RWPE1 (cell line): ENCODE measurements around the gene UBE2H.
A peak's percentile ranks its signal among the peaks of the same experiment; 100 is the strongest.

Source experiments
- CTCF ChIA-PET: fragments of 350-600 bp; sonication (Branson Sonifier 250); formaldehyde crosslinking; extraction: SDS; loops from one replicate; lab custom pipeline; 2021; lab: Yijun Ruan, JAX
- POLR2A ChIA-PET: fragments of 400-600 bp; formaldehyde crosslinking; extraction: SDS; loops from one replicate; lab custom pipeline; 2020; ENCODE audit warnings: antibody characterized with exemption; ENCODE audit not compliant: low non-redundant PET; lab: Yijun Ruan, JAX
- DNase-seq: peaks from one replicate; pipeline ENCODE4 v3.0.0; 2012; ENCODE audit warnings: low spot score
- H3K27ac ChIP-seq: fragments of 450-650 bp; 2 replicates; pipeline ENCODE4 v1.5.1; 2017
- TF ChIP-seq, protein P1 (sequence below): fragments of 450-650 bp; conservative IDR thresholded peaks from 2 replicates; pipeline ENCODE4 v1.5.1; 2017; ENCODE audit warnings: low read depth, mild to moderate bottlenecking

The UBE2H gene

DNA sequence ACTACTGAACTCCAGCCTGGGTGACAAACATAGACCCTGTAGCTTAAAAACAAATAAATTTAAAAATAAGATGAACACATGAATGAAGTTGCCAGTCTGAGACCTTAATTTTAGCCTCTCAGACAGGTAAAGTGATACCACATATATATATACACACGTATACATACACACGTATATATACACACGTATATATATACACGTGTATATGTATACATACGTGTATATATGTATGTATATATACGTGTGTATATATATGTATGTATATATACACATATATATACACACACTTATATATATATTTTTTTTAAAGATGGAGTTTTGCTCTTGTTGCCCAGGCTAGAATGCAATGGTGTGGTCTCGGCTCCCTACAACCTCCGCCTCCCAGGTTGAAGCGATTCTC lies 62.7 kb downstream of the UBE2H start:
- DNase-seq, result no peak
- H3K27ac ChIP-seq, result peak overlapping the region; percentile 26; the same call in 1 of the 2 replicates
- ChIA-PET CTCF (no interaction called here), POLR2A (no interaction called here)
- TF ChIP-seq, protein P1, sequence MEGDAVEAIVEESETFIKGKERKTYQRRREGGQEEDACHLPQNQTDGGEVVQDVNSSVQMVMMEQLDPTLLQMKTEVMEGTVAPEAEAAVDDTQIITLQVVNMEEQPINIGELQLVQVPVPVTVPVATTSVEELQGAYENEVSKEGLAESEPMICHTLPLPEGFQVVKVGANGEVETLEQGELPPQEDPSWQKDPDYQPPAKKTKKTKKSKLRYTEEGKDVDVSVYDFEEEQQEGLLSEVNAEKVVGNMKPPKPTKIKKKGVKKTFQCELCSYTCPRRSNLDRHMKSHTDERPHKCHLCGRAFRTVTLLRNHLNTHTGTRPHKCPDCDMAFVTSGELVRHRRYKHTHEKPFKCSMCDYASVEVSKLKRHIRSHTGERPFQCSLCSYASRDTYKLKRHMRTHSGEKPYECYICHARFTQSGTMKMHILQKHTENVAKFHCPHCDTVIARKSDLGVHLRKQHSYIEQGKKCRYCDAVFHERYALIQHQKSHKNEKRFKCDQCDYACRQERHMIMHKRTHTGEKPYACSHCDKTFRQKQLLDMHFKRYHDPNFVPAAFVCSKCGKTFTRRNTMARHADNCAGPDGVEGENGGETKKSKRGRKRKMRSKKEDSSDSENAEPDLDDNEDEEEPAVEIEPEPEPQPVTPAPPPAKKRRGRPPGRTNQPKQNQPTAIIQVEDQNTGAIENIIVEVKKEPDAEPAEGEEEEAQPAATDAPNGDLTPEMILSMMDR, result no peak

DNA sequence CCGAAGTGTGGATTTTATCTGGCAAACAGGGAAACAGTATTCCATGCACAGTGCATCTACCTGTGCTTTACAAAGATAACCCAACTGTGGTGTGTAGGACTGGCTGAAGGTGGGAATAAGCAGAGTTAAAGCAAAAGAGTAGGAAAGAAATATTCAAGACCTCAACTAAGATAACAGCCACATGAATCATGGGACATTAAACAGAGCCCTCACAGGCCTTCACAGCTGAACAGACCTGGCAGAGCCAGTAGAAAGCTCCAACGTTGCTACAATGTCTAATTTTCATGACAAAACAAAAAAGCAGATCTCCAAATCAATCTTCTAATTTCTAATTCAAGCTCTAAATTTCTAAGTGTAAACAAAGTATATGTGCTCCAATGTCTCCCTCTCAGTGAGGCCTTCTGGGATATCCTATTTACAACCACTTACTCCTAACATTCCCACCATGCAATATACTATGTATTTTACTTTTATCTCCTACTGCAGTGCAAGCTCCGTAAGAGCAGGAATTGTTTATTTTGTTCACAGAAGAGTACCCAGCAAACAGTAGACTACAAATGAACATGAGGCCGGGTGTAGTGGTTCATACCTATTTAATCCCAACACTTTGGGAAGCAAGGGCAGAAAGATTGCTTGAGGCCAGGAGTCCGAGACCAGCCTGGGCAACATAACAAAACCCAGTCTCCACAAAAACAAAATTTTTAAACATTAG lies 63.5 kb downstream of the UBE2H start:
- TF ChIP-seq, protein P1, result no peak
- ChIA-PET POLR2A (no interaction called here), CTCF (no interaction called here)
- no peak overlapping the region for H3K27ac ChIP-seq
- no peak for DNase-seq

DNA sequence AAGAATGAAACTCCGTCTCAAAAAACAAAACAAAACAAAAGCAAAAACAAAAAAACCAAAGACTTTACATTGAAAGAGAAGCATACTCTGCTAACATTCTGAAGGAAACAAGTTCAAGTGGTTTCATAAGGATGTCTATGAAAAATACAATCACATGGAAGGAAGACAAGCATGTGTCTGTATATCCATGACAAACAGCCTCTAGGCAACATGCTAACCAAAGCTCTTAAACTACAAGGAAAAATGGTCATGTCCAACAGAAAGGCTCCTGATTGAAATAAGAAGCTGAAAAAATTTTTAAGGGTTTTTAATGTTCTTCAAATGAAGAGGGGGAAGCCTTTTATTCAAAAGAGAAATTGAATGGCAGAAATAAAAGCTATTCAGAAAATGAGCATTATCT lies 64.9 kb downstream of the UBE2H start:
- CTCF ChIA-PET, result interaction anchor here (0.7 kb wide), 1 partner anchor 155 kb away, joined by 3 read pairs; no protein-coding TSS in a partner anchor
- H3K27ac ChIP-seq, result peak overlapping the region; percentile 38
- TF ChIP-seq, protein P1, result no peak
- POLR2A ChIA-PET, result no interaction called here
- no peak for DNase-seq

DNA sequence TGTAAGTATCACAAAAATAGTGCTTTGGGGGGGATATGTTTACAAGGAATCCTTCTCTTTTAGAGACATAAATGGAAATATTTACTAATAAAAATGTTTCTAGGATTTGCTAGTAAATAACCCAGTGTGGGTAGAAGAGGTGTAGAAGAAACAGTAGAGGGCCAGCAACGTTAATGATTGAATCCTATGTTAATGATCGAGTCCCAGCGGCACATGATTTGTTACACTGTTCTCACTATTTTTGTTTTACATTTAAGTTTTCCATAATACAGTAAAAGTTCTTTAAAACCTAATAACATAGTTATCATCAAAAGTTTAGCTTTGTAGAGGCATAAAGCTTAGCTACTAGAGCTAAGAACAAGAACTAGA lies 66.0 kb downstream of the UBE2H start:
- ChIA-PET POLR2A (no interaction called here), CTCF (no interaction called here)
- peak overlapping the region; percentile 38 for H3K27ac ChIP-seq
- no peak for DNase-seq
- TF ChIP-seq, protein P1, result no peak

DNA sequence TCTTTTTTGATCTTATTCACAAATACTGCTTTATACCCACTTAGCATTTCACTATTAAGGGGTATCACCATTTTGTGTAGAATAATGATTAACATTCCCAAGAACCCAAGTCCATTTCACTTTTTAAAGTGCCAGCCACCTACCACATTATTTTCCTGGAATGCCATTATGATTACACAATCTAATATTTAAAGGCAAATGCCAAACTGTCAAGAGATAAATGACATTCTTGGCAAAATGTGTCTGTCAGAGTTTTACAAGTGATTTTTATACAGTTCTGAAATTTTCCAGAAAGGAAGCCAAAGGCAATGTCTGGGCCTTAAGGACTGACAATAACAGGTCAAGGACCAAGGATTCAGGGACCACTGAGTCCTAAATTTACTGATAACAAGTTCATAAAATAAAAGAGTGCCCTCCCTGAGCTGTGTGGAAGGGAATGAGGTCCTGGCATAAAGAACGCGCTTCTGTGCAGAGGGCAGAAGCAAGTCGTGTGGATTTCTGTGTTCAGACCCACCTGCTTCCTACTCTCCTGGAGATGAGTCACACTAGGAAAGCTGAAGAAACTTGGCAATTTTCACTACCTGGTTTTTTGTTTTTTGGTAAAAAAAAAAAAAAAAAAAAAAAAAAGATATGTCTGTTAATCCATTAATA lies 66.5 kb downstream of the UBE2H start:
- POLR2A ChIA-PET, result no interaction called here
- CTCF ChIA-PET, result no interaction called here
- TF ChIP-seq, protein P1, result no peak
- no peak overlapping the region for H3K27ac ChIP-seq
- DNase-seq, result no peak

DNA sequence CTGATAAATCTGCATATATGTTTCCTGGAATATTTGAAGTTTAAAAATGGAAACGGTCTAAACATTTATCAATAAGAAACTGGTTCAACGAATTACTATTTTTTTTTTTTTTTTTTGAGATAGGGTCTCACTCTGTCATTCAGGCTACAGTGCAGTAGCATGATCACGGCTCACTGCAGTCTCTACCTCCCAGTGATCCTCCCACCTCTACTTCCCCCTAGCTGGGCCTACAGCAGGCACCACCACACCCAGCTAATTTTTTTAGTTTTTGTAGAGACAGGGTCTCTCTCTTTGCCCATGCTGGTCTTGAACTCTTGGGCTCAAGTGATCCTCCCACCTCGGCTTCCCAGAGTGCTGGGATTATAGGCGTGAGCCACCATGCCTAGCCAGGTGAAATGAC lies 68.3 kb downstream of the UBE2H start:
- ChIA-PET POLR2A (interaction anchor here (0.6 kb wide), 1 partner anchor 61 kb away, joined by 4 read pairs; no protein-coding TSS in a partner anchor), CTCF (no interaction called here)
- no peak overlapping the region for H3K27ac ChIP-seq
- DNase-seq, result no peak
- TF ChIP-seq, protein P1, result no peak
